Right lobe of liver (tissue), 6 donors: ENCODE results near the gene CRYM. TPM values are rescaled to one million over a fixed set of nuclear protein-coding genes. Genes with fewer than 3 reads are reported as not detected.

ENCODE experiments used
- ATAC-seq, 4 donors: fragments of 200-7000 bp; cut with Tn5 transposase; one replicate each; pipeline ENCODE4 v1.9.1; 2020; ENCODE audit warnings: mild to moderate bottlenecking in 4 of 4, moderate library complexity in 4 of 4
- DNase-seq, 3 donors: peaks; one replicate each; pipeline ENCODE4 v3.0.0-alpha.2; 2020
- H3K27ac ChIP-seq, 3 donors: fragments of 200-600 bp; one replicate each; pipeline ENCODE4 v1.8.0; 2022
- H3K27me3 ChIP-seq, 2 donors: fragments of 200-600 bp; one replicate each; pipeline ENCODE4 v1.8.0; 2022
- H3K36me3 ChIP-seq, 4 donors: fragments of 200-600 bp; sonication (generic) in 1 of 4; one replicate each; pipeline versions ENCODE4 v1.5.1 to v1.8.0; 2017 to 2022; ENCODE audit warnings: control low read depth in 1 of 4
- H3K4me1 ChIP-seq, 4 donors: fragments of 200-600 bp; sonication (generic) in 1 of 4; one replicate each; pipeline versions ENCODE4 v1.5.1 to v1.8.0; 2017 to 2022; ENCODE audit warnings: control low read depth in 1 of 4
- H3K4me3 ChIP-seq, 3 donors: fragments of 200-600 bp; one replicate each; pipeline ENCODE4 v1.8.0; 2022
- H3K9me3 ChIP-seq, 4 donors: fragments of 200-600 bp; sonication (generic) in 1 of 4; one replicate each; pipeline versions ENCODE4 v1.5.1 to v1.8.0; 2017 to 2022; ENCODE audit warnings: control low read depth in 1 of 4
- CTCF ChIP-seq, 4 donors: fragments of 200-600 bp in 3 of 4; fragments of 450-650 bp in 1 of 4; IDR thresholded peaks; one replicate each; pipeline versions ENCODE4 v1.5.1 to v1.8.0; 2016 to 2022; ENCODE audit warnings: antibody characterized with exemption in 4 of 4, mild to moderate bottlenecking in 2 of 4
- POLR2A ChIP-seq: fragments of 450-650 bp; IDR thresholded peaks from one replicate; pipeline ENCODE4 v1.6.1; 2017; ENCODE audit warnings: antibody characterized with exemption, mild to moderate bottlenecking
- WGBS: methylation state at CpG from one replicate; pipeline ENCODE4 v1.1.6; 2018; ENCODE audit warnings: low coverage, low lambda C conversion rate; ENCODE audit not compliant: insufficient coverage; ENCODE audit errors: missing lambda C conversion rate; 5-methylcytosine and 5-hydroxymethylcytosine counted together
- intact Hi-C, 2 donors: fragments of 100-400 bp; cut with DNase I; formaldehyde crosslinking; loops; one replicate each; pipeline versions ENCODE4 v1.11.2 to v1.14.1; 2022
- total RNA-seq, 6 experiments: library from RNA; depleted of rRNA in 2 of 6; stranded (reverse); fragments of >200 nt in 2 of 6; fragmentation: NEBNext Ultra II Directional in 3 of 6; extraction: Animal tissue kit (Norgen Biotek cat#: 25700) in 3 of 6; gene quantifications; one replicate each; pipeline versions ENCODE4 v1.1.0 to v1.2.4, GENCODE V29; 2016 to 2023
- donor health status: DM: no; HTN: yes; CAD: no.
- donor health status: DM: no; HTN: no; CAD: no.
- donor health status: DM: no; HTN: no; CAD: no.
- donor health status: DM: no; HTN: yes; CAD: no.
- donor health status: DM: no; HTN: yes; CAD: no.

CRYM gene
- total RNA-seq, 6 experiments from 2014 or later: 4.4 to 14.9 (median 5.9) TPM

- no peak for ATAC-seq
- TF ChIP-seq POLR2A: no peak
- TF ChIP-seq CTCF (IDR thresholded peaks at IDR 0.05): no peak
- WGBS: 80% methylated on average over 4 of the region's 4 CpGs
- Histone ChIP-seq H3K27me3 (no peaks in the 10 kb centered on the region), H3K9me3 (no peaks in the 10 kb centered on the region), H3K4me3 (no peak overlapping the region), H3K27ac (no peak overlapping the region), H3K4me1 (no peaks in the 10 kb centered on the region), H3K36me3 (no peaks in the 10 kb centered on the region)
- no peak for DNase-seq
- intact Hi-C loops: no loop called here
Observed at GRCh38 chr16:21222495-21223337, 55.4 kb downstream of the CRYM start.

GRCh38 chr16:21219551-21219950, 58.5 kb downstream of the CRYM start:
- no peaks in the 10 kb centered on the region for H3K27me3 ChIP-seq
- TF ChIP-seq POLR2A (no peak), CTCF (IDR thresholded peaks at IDR 0.05) (no peak)
- DNase-seq: no peak
- H3K36me3 ChIP-seq: no peaks in the 10 kb centered on the region
- ATAC-seq: no peak
- no peaks in the 10 kb centered on the region for H3K4me1 ChIP-seq
- intact Hi-C loops: no loop called here
- no peak overlapping the region for H3K4me3 ChIP-seq
- WGBS: 90% methylated on average over 2 of the region's 2 CpGs
- no peak overlapping the region for H3K27ac ChIP-seq
- H3K9me3 ChIP-seq: no peaks in the 10 kb centered on the region

GRCh38 chr16:21218153-21218552, 59.9 kb downstream of the CRYM start:
- TF ChIP-seq CTCF (IDR thresholded peaks at IDR 0.05): no peak
- TF ChIP-seq POLR2A: no peak
- 23% methylated on average over 5 of the region's 7 CpGs for WGBS
- intact Hi-C loops: no loop called here
- no peak overlapping the region for H3K4me3 ChIP-seq
- H3K4me1 ChIP-seq: no peaks in the 10 kb centered on the region
- DNase-seq: no peak
- H3K9me3 ChIP-seq: no peaks in the 10 kb centered on the region
- ATAC-seq: peak in 1 of 4 donors; percentile 33
- H3K36me3 ChIP-seq: no peaks in the 10 kb centered on the region
- no peaks in the 10 kb centered on the region for H3K27me3 ChIP-seq
- no peak overlapping the region for H3K27ac ChIP-seq

- no peaks in the 10 kb centered on the region for H3K27me3 ChIP-seq
- H3K27ac ChIP-seq: no peak overlapping the region
- intact Hi-C loops: no loop called here
- TF ChIP-seq POLR2A: no peak
- TF ChIP-seq CTCF (IDR thresholded peaks at IDR 0.05): no peak
- ATAC-seq: no peak
- WGBS: 80% methylated on average over 2 of the region's 2 CpGs
- no peaks in the 10 kb centered on the region for H3K4me1 ChIP-seq
- DNase-seq: no peak
- no peak overlapping the region for H3K4me3 ChIP-seq
- no peaks in the 10 kb centered on the region for H3K9me3 ChIP-seq
- no peaks in the 10 kb centered on the region for H3K36me3 ChIP-seq
Observed at GRCh38 chr16:21217121-21217520, 61.0 kb downstream of the CRYM start.
